ENCODE results near the gene SPTBN5.

Gene SPTBN5

DNA sequence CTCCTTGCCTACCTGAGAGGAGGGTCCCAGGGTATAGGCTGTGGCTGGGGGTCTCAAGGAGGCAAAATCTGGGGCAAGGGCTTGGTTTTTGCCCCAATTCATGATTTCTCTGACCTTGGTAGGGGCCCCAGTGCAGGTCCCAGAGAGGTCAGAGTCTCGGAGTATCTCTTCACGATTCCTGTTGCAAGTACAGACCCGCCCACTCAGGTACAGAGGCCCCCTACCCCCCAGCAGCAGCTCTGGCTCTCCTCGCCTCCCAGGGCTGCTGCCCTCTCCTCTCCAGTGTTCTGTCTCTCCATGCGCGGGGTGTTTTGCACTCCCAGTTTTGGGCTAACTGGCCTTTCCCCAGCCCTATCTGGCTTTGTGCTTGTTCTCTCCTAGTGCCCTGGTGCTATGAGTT, 71.4 kb downstream of the SPTBN5 start:
- FAIRE-seq, result no peak

GRCh38 chr15:41821831-41822230, 72.0 kb downstream of the SPTBN5 start:
- no peak for FAIRE-seq

DNA sequence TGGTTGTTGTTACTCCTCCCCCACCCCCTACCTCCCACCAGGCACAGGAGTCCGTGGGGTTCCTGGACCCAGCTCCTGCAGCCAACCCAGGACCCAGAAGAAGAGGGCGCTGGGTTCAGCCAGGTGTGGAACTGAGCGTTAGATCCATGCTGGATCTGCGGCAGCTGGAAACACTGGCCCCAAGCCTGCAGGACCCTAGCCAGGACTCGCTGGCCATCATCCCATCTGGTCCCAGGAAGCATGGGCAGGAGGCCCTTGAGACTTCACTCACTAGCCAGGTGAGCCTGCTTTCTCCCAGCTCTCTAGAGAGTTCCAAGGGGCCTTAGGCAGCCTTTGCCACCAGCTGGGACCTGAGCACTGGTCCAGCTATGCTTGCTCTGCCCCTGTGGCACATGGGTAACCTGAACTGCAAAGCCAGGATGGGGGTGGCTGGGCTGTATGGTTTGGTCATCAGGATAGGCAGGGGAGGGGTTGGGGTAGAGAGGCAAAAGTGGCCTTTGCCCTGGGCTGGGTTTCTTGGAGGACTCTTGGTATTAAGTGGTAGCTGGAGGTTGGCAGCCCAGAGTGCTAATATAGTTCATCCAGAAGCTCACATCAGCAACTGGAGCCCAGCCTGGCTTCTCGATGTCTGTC, 72.9 kb downstream of the SPTBN5 start:
- no peak for FAIRE-seq

DNA sequence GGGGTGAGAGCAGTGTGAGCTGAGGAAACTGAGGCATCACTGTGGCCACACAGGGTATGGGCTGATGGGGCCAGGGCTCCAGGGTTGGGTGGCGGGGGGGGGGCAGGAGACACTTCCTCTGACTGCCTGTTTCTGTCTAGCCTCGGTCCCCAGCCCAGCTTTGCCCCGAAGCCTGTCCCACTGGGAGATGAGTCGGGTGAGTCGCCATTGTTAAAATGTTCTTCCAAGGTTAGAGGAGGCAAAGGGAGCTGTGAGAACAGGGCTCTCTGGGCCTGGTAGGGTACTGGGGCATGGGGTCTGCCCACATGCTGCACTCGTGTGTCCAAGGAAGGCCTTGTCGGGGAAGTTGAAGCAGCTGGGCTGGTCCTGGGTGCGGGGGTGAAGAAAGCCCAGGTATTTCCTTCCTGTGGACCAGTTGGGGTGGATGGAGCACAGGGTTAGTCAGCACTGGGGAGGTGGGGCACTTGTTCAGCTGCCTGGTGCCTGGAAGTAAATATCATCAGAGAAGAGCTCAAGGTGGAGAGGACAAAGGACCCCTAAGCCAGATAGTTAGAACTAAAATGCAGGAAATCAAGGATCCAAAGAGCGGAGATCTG, 74.3 kb downstream of the SPTBN5 start:
- FAIRE-seq, result no peak

DNA sequence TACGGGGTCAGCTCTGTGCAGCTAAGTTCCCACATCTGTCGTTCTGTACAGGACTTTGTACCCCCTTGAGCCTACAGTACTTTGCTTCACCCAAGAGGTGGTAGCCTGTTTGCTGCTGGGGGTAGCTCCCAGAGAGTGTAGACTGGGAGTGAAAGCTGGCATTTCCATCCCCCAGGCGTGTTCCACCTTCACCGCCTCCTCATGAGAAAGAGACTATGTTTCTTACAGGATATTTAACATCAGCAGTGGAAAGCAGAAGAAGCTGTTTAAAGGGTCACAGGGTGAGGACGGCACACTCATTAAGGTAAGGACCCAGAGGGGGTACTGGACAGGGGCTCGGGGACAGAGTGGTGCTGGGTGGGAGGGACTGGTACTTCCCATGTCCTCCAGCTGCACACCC, 76.1 kb downstream of the SPTBN5 start:
- FAIRE-seq, result no peak

- FAIRE-seq, result no peak
These were observed 76.5 kb downstream of the SPTBN5 start for GRCh38 chr15:41817327-41817726.

DNA sequence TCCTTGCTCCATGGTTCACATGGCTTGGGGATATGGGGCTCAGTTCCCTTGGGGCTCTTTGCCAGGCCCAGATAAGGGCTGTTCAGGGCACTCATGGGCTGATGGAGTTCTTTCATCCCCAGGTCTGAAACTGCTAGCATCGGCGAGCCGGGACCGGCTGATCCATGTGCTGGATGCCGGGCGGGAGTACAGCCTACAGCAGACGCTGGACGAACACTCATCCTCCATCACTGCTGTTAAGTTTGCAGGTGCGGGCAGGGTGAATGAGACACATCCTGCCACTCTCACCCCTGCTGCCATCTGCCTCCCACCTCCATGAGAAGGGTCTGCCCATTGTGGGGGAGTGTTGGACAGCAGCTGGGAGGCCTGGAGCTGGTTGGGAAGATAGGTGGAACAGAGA, 77.1 kb downstream of the SPTBN5 start:
- no peak for FAIRE-seq

GRCh38 chr15:41814534-41814933, 79.3 kb downstream of the SPTBN5 start:
- FAIRE-seq, result no peak

- FAIRE-seq, result no peak
These were observed 80.4 kb downstream of the SPTBN5 start for GRCh38 chr15:41813426-41813825.

GRCh38 chr15:41812820-41813375, 81.0 kb downstream of the SPTBN5 start:
- FAIRE-seq, result no peak

DNA sequence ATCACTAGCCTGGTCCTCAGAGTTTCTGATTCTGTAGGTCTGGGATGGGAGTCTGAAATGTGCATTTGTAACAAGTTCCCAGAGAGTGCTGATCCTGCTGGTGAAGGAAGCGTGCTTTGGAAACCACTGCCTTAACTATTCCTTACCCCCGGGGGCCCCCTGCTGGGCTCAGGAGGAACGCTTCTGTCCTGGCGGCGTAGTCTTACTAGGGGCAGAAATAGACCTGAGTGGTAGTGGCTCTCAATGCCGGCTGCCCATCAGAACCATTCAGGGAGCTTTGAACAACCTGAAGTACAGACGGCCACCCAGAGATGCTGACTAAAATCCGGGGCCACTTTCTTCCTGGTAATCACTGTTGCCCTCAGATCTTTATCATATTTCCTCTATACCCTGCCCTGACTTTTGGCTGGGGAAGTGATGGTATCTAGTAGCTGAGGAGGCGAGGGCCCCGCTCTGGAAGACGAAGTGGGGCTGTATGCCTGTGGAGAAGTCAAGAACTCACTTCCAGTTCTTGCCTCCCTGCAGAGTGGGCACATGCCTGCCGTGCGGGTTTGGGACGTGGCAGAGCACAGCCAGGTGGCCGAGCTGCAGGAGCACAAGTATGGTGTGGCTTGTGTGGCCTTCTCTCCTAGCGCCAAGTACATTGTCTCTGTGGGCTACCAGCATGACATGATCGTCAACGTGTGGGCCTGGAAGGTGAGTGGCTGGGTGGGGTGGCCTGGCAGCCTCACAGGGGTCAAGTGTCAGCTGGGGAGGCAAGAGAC, 82.2 kb downstream of the SPTBN5 start:
- FAIRE-seq, result peak; percentile 70

GRCh38 chr15:41810651-41811431, 83.0 kb downstream of the SPTBN5 start:
- no peak for FAIRE-seq

DNA sequence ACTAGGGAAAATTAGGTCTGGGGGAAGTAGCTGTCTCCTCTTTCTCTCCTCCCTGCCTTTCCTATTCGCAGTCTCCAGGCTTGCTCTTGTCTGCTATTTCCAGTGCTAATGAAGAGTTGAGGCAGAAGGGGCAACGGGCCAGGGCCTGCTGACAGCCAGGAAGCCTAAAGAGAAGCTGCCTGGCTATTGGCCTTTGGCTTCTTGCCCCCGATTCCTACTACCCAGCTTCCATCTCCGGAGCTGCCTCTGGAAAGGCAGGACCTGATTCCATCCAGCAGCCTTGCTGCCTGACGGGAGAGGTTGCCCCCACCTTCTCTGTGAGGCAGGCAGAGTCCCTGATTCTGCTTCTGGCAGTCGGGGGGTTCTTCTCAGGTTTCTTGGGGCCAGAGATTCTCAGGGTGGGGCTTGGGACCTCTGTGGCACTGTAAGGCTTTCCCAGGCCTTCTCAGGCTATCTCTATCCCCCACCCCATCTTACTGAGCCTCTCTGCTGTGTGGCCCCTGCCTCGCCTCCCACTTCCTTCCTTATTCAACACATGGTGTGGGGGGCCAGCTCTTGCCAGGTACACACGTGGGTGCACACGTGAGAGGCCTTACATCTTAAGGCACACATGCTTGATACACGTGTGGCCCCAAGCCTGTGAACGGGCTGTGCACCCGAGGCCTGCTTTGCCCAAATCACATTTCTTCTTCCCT, 84.2 kb downstream of the SPTBN5 start:
- no peak for FAIRE-seq

DNA sequence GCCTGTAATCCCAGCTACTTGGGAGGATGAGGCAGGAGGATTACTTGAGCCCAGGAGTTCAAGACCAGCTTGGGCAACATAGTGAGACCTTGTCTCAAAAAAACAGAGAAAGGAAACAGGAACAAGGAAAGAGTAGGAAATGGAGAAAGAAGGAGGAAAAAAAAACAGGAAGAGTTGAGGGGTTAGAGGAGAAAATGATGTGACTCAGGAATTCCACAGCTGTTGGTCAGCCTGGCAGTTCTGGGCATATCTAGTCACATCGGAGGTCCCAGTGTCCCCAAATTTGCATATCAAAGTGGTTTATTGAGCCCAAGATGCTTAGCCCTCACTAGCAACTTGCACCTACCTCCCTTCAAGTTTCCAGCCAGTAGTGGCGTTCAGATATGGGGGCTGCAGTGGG, 84.7 kb downstream of the SPTBN5 start:
- no peak for FAIRE-seq

GRCh38 chr15:41806291-41807181, 87.3 kb downstream of the SPTBN5 start:
- FAIRE-seq, result no peak

DNA sequence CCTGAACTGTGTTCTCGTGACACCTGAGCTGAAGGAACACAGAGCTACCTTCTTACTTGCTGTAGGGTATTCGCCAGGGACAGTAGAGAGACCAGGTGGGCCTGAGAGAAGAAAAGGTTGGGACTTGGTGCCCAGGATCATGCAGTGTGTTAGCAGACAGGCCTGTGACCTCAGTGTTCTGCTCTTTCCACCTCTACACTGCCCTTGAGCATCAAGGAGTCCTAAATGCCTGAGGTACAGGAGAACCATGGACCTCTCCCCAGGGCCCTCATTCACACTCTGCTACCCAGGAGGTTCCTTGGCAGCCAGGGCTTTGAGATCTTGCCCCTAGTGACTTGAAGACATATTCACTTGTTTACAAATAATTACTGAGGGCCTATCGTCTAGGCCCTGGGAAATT, 88.1 kb downstream of the SPTBN5 start:
- no peak for FAIRE-seq

GRCh38 chr15:41804916-41805666, 88.8 kb downstream of the SPTBN5 start:
- FAIRE-seq, result no peak

GRCh38 chr15:41804361-41804760, 89.5 kb downstream of the SPTBN5 start:
- FAIRE-seq, result no peak

DNA sequence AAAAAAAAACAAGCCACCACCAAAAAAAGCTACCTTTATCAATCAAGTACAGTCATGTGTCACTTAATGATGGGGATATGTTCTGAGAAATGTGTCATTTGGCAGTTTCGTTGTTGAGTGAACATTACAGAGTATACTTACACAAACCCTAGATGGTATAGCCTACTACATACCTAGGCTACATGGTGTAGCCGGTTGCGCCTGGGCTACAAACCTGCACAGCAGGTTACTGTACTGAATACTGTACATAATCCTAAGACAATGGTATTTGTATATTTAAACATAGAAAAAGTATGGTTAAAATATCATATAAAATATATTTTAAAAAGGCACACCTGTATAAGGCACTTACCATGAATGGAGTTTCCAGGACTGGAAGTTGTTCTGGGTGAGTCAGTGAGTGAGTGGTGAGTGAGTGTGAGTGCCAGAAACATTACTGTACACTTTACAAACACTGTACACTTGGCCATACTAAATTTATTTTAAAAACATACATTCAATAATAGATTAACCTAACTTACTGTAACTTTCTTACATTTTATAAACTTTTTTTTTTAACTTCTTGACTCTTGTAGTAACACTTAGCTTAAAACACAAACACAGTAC, 91.9 kb downstream of the SPTBN5 start:
- no peak for FAIRE-seq

- no peak for FAIRE-seq
These were observed 92.7 kb downstream of the SPTBN5 start for GRCh38 chr15:41801185-41801584.
